Naive B cell (primary cell): ENCODE data around the gene SHISAL1. TPM values are rescaled to one million over a fixed set of nuclear protein-coding genes. Genes with fewer than 3 reads are reported as not detected.

Experiments used
- ATAC-seq, 2 donors: fragments of 150-1000 bp; cut with Tn5 transposase; 2 replicates each; pipeline ENCODE4 v1.10.0; 2021; ENCODE audit warnings: low read depth in 2 of 2, mild to moderate bottlenecking in 2 of 2, moderate library complexity in 2 of 2
- DNase-seq: peaks from one replicate; pipeline ENCODE4 v3.0.0; 2022
- H3K27ac Mint-ChIP-seq, 6 donors: one replicate each; pipeline ENCODE4 v1.8.0; 2020 to 2022; ENCODE audit warnings: mild to moderate bottlenecking in 6 of 6, mixed read lengths in 6 of 6, moderate library complexity in 5 of 6, inconsistent platforms in 2 of 6
- H3K27me3 Mint-ChIP-seq, 3 donors: one replicate each; pipeline ENCODE4 v1.8.0; 2021 to 2022; ENCODE audit warnings: mixed read lengths in 3 of 3, mild to moderate bottlenecking in 1 of 3
- H3K36me3 Mint-ChIP-seq, 2 donors: one replicate each; pipeline ENCODE4 v1.8.0; 2020 to 2022; ENCODE audit warnings: mixed read lengths in 2 of 2, inconsistent platforms in 1 of 2, mild to moderate bottlenecking in 1 of 2
- H3K4me1 Mint-ChIP-seq, 3 donors: one replicate each; pipeline ENCODE4 v1.8.0; 2020 to 2022; ENCODE audit warnings: mixed read lengths in 3 of 3, inconsistent platforms in 1 of 3, mild to moderate bottlenecking in 1 of 3, moderate library complexity in 1 of 3
- H3K4me3 Mint-ChIP-seq, 8 donors: one replicate each; pipeline ENCODE4 v1.8.0; 2020 to 2022; ENCODE audit warnings: mild to moderate bottlenecking in 8 of 8, mixed read lengths in 8 of 8, moderate library complexity in 8 of 8, inconsistent platforms in 2 of 8
- H3K9me3 Mint-ChIP-seq, 7 donors: one replicate each; pipeline ENCODE4 v1.8.0; 2020 to 2022; ENCODE audit warnings: mixed read lengths in 7 of 7, mild to moderate bottlenecking in 5 of 7, inconsistent platforms in 2 of 7, moderate library complexity in 1 of 7
- polyA plus RNA-seq, 6 donors: library from polyadenylated mRNA; unstranded; fragments of 300-500 nt; fragmentation: Illumina TruSeq; gene quantifications; one replicate each; pipeline ENCODE4 v1.2.3, GENCODE V29; 2021; ENCODE audit warnings: low read depth in 6 of 6

SHISAL1 gene
- polyA plus RNA-seq, 6 donors from 2014 or later: not detected

DNA sequence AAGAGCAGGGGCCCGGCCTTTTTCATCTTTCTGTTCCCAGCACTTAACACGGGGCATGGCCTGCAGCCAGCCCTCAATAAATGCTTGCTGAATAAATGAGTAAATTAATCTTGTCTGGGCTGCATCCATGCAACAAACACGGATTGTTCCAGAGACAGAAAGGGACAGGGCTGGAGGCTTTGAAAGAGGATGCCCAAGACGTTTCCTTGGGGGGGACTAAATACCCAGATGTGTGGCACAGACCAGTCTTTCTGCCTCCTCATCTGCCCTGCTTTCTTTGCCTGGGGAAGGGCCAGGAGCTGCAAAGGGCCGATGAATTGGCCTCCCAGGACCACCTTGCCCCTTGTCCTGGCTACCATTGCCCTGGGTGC, 40.4 kb downstream of the SHISAL1 start:
- DNase-seq (no peak), ATAC-seq (no peak)
- Mint-ChIP-seq H3K27me3 (peaks cover 8 to 27% (median 25%) of the 10 kb centered on the region in 3 donors), H3K4me3 (no peak overlapping the region), H3K9me3 (no peaks in the 10 kb centered on the region), H3K36me3 (no peaks in the 10 kb centered on the region), H3K27ac (peak overlapping the region in 1 of 6 donors; percentile 60), H3K4me1 (peaks cover 0 to 13% (median 12%) of the 10 kb centered on the region in 3 donors)

DNA sequence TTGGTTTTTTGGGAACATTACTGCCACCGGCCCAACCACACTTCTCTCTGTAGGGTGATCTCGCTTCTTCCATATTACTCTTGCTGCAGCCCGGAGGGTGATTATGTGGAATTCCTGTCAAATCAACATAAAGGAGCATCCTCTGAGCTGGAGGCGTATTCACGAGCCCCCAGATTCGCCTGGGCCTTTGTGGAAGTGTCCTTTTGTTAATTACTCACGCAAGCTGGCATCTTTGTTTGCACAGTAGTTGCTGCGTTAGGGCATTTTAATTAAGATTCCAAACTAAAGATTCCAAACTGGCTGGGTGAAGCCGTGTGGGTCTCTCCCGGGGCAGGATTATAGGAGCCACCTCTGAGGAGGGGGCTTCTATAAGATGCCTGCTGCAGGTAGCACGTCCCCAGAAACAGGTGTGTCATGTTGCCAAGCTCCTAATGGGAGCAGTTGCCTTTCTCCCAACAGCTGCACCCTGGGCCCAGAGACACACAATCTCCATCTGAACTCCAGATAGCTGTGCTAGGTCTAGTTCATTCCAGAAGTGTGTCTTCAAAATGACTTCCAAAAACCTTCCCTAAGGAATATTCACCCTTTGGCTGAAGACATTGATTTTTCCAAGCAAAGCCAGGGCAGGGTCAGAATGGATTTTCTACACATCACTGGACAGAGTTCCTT, 40.9 kb downstream of the SHISAL1 start:
- peaks cover 8 to 25% (median 25%) of the 10 kb centered on the region in 3 donors for H3K27me3 Mint-ChIP-seq
- H3K9me3 Mint-ChIP-seq: no peaks in the 10 kb centered on the region
- H3K4me1 Mint-ChIP-seq: peaks cover 0 to 13% (median 12%) of the 10 kb centered on the region in 3 donors
- H3K27ac Mint-ChIP-seq: peak overlapping the region in 1 of 6 donors; percentile 28
- no peak for DNase-seq
- H3K4me3 Mint-ChIP-seq: no peak overlapping the region
- ATAC-seq: no peak
- no peaks in the 10 kb centered on the region for H3K36me3 Mint-ChIP-seq

DNA sequence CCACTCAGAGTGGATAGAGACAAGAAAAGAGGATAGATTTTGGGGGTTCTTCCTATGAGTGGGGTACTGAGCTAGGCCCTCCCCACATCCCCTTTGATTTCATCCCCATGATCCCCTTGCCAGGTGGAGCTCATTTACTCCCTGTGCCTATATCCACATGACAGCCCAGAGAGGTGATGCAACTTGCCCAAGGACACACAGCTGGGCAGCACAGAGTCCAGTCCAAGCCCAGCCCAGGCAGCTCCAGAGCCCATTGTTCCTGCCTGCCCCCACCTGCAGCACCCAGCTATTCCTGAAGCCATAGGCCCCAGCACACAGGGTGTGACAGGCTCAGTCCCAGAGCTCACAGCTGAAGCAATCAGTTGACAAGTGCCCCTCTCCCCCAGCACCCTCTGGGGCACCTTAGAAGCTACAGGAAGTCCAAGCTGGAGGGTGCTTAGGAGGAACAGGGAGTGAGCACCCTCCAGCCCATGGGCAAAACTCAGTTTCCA, 41.7 kb downstream of the SHISAL1 start:
- H3K27ac Mint-ChIP-seq: no peak overlapping the region
- no peak for DNase-seq

DNA sequence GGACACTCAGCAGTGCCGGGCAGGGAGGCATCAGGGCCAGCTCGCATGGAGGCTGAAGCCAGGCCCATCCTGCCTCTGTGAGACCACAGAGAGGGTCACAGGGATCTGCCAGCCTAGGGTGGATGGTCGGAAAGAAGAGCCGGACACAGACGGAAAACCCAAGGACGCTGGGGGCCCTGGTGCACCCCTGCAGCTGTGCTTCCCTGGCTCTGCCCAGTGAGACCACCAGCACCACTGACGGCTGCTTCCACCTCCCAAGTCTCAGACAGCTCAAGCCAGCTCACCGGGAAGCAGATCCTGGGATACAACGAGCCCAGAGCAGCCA, 42.2 kb downstream of the SHISAL1 start:
- no peaks in the 10 kb centered on the region for H3K9me3 Mint-ChIP-seq
- no peaks in the 10 kb centered on the region for H3K36me3 Mint-ChIP-seq
- H3K4me1 Mint-ChIP-seq: peaks cover 0 to 13% (median 12%) of the 10 kb centered on the region in 3 donors
- no peak for DNase-seq
- H3K27ac Mint-ChIP-seq: peak overlapping the region in 1 of 6 donors; percentile 74
- no peak overlapping the region for H3K4me3 Mint-ChIP-seq
- H3K27me3 Mint-ChIP-seq: peaks cover 9 to 22% (median 13%) of the 10 kb centered on the region in 3 donors
- no peak for ATAC-seq

More for the DNA sequence above, 41.7 kb downstream of the SHISAL1 start:
- ATAC-seq: no peak
- Mint-ChIP-seq H3K27me3 (peaks cover 10 to 24% (median 18%) of the 10 kb centered on the region in 3 donors), H3K4me1 (peaks cover 0 to 13% (median 12%) of the 10 kb centered on the region in 3 donors), H3K4me3 (no peak overlapping the region), H3K9me3 (no peaks in the 10 kb centered on the region), H3K36me3 (no peaks in the 10 kb centered on the region)

DNA sequence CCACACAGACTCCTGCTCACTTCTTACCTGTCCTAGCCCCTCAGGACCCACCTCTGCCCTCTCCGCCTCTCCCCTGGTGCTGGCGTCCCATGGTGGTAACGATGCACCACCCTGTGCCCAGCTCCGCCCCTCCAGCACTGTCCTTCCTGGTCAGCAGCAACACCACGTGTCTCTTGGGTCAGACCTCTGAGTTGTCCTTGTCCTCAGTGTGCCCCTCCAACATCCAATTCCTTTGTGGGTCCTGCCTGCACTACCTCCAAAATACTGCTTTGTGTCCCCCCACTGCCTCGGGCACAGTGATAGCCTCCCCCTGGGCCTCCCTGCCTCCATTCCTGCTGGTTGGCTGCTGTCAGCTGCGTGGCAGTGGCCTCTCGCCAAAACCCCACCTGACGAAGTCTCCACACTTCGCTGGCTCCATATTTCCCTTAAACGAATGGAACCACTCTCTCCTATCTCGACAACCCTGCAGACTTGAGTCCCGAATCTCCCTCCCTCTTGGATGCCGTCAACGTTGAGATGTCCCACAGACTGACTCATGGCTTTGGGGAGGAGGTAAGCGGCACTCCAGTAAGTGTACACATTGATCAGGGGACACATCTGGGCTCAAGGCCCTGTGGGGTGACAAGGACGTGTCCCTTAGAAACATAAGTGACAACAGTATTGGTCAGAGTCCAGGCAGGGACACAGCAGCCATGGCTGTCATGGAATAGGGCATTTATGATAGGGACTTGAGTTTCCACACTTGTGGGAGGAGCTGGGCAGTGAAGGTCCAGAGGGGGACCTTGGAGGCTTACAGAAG, 42.8 kb downstream of the SHISAL1 start:
- H3K4me3 Mint-ChIP-seq: no peak overlapping the region
- H3K9me3 Mint-ChIP-seq: no peaks in the 10 kb centered on the region
- ATAC-seq (no peak), DNase-seq (no peak)
- peaks cover 9 to 22% (median 11%) of the 10 kb centered on the region in 3 donors for H3K27me3 Mint-ChIP-seq
- peak overlapping the region in 1 of 6 donors; percentile 74 for H3K27ac Mint-ChIP-seq
- H3K4me1 Mint-ChIP-seq: peaks cover 0 to 13% (median 12%) of the 10 kb centered on the region in 3 donors
- no peaks in the 10 kb centered on the region for H3K36me3 Mint-ChIP-seq

DNA sequence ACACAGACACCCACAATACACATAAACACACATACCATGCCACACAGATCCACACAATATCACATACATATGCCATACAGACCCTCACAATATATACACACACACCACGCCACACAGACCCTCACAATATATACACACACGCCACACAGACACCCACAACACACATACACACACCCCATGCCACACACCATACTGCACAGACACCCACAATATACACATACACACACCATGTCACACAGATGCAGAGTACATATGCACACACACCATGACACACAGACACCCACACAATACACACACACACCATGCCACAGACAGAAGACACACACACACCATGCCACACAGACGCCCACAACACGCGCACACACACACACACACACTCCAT, 43.6 kb downstream of the SHISAL1 start:
- H3K4me3 Mint-ChIP-seq: no peak overlapping the region

DNA sequence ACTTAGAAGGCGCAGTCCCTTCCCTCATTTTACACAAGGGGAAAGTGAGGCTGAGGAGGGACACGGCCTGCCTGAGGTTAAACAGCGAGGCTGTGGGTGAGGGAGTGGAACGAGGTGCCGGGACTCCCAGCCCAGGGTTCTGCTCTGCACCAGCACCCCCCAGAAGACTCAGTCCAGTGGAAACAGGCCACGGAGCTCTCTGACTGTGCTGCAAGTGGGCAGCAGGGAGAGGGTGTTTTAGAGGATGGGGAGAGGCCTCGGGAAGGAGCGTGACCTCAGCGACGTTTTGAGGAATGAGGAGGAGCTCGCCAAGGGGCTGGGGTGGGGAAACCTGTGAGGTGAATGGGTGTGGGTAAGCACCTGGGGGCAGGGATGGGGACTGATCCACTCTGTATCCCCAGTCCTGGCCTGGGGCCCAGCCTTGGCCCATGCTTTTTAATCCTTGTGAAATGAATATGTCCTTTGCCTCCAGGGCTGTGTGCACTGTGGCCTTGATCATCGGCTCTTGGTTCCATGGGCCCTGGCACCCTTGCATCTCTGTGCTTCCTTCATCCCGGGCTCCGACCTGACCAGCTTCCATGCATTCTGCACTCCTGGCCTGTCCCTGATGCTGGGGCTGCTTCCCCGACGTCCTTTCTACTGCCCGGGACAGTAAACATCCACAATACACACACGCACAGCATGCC, 44.2 kb downstream of the SHISAL1 start:
- Mint-ChIP-seq H3K27me3 (peaks cover 10 to 25% (median 11%) of the 10 kb centered on the region in 3 donors), H3K27ac (peak overlapping the region in 1 of 6 donors; percentile 77), H3K36me3 (no peaks in the 10 kb centered on the region), H3K4me3 (no peak overlapping the region), H3K4me1 (peaks cover 0 to 13% (median 10%) of the 10 kb centered on the region in 3 donors), H3K9me3 (no peaks in the 10 kb centered on the region)
- DNase-seq: no peak
- ATAC-seq: no peak

More for the DNA sequence above, 43.6 kb downstream of the SHISAL1 start:
- no peaks in the 10 kb centered on the region for H3K36me3 Mint-ChIP-seq
- no peak for ATAC-seq
- H3K4me1 Mint-ChIP-seq: peaks cover 0 to 13% (median 12%) of the 10 kb centered on the region in 3 donors
- H3K27ac Mint-ChIP-seq: no peak overlapping the region
- DNase-seq: no peak
- no peaks in the 10 kb centered on the region for H3K9me3 Mint-ChIP-seq
- H3K27me3 Mint-ChIP-seq: peaks cover 9 to 22% (median 11%) of the 10 kb centered on the region in 3 donors

DNA sequence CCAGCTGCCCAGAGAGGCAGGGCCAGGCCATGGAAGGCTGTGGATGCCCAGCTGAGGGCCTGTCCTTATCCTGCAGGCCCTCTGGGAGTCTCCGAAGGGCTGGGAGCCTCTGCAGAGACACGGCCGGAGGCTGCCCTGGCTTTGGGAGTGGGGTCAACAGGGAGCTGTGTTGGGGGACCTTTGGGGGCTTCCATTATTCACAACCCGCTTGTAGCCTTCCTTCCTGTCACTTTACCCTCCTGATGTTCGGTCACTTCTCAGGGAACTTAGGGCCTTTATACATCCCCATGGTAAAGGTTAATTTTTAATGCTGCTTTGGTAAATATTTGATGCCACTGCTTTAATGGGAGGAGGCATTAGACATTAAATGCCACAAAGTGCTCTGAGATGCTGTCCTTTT, 44.9 kb downstream of the SHISAL1 start:
- ATAC-seq: no peak
- Mint-ChIP-seq H3K27ac (peak overlapping the region in 1 of 6 donors; percentile 28), H3K27me3 (peaks cover 10 to 30% (median 11%) of the 10 kb centered on the region in 3 donors), H3K9me3 (no peaks in the 10 kb centered on the region), H3K4me1 (peaks cover 0 to 6% (median 5%) of the 10 kb centered on the region in 3 donors), H3K36me3 (no peaks in the 10 kb centered on the region), H3K4me3 (no peak overlapping the region)
- no peak for DNase-seq

DNA sequence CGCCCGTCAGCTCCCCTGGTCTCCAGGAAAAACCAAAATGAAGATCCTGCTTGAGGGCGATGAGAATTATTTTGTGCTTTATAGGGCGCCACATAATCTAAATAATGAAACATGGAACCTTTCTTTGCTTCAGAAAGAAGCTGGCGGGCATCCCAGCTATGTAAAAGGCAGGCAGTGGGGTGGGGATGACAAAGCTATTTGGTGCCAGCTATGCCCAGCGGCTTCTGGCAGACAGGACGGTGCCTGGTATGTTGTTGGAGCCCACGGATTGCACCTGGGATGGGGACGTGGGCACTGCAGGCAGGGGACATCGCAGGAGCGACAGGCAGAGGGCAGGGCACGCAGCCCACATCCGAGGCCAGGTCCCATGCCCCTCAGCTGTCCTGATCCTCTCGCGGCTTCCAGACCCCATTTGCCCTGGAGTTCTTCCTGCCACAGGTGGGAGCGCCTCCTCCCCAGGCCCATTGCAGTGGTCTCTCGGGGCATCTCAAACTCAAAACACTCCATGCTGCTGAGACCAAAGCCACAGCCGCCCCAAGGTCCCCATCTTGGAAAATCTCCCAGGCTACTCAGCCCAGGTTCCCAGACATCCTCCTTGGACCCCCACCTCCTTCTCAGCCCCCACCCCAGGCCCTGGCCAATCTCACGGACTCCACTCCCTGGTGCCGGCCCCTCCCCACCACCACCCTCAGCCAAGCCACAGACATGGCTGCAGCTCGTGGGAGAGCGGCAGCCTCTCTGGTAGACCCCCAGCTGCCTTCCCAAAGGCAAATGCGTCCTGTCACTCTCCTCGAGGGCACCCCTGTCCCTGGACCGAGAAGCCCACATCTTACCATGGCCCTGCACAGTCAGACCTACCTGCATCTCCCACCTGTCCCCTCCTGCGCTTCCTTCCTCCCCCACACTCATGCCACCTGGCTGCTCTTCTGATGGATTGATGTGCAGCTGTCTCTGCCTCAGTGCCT, 45.7 kb downstream of the SHISAL1 start:
- no peaks in the 10 kb centered on the region for H3K36me3 Mint-ChIP-seq
- H3K4me3 Mint-ChIP-seq: no peak overlapping the region
- no peaks in the 10 kb centered on the region for H3K9me3 Mint-ChIP-seq
- DNase-seq (no peak), ATAC-seq (no peak)
- peaks cover 10 to 30% (median 11%) of the 10 kb centered on the region in 3 donors for H3K27me3 Mint-ChIP-seq
- peaks cover 0 to 6% (median 0%) of the 10 kb centered on the region in 3 donors for H3K4me1 Mint-ChIP-seq
- no peak overlapping the region for H3K27ac Mint-ChIP-seq

DNA sequence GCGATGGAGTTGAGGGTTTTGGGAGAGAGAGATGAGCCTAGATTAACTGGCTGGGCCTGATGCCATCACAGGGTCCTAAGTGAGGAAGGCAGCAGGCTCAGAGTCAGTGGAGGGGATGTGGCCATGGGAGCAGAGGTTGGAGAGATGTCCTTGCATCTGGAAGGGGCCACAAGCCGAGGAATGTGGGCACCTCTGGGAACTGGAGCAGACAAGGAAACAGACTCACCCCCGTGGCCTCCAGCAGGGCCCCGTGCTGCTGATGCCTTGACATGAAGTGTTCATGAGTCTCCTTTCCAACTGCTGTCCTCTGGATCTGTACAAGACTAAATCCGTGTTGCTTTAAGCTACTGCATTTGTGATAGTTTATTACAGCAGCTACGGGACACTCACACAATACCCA, 49.2 kb downstream of the SHISAL1 start:
- Mint-ChIP-seq H3K4me3 (no peak overlapping the region), H3K4me1 (peaks cover 0 to 3% (median 0%) of the 10 kb centered on the region in 3 donors), H3K27ac (no peak overlapping the region), H3K27me3 (peaks cover 13 to 30% (median 17%) of the 10 kb centered on the region in 3 donors), H3K9me3 (no peaks in the 10 kb centered on the region), H3K36me3 (no peaks in the 10 kb centered on the region)
- no peak for DNase-seq
- ATAC-seq: no peak

DNA sequence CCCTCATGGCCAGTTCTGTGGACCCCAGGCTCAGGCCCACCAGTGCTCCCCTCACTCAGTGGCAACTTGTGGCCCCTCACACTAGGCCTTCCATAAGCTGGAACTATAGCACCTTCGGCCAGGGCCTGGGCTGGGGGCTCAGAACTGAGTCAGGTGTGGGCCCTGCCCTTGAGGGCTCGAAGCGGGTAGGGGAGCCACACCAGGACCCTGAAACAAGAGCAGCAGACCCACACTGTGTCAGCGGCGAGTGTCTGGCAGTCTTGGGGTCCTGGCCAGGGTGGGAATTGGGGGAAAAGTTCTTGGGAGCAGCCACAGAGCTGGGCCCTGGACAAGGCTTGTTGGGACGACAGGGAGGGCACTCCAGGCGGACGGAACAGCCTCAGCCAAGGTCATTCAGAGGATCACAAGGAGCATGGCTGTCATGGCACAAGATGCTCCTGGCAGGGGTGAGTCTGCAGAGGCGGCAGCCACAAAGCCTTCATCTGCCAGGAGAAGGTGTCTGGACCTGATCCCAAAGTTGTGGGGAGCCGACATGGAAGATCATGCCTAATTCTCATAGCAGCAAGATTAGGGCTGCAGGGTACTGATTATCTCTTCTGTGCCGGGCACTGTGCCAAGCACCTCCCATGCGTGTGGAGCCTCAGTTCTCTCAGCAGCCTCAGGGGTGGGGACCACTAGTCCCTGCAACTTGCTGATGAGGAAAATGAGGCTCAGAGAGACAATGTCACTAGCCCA, 50.7 kb downstream of the SHISAL1 start:
- H3K4me3 Mint-ChIP-seq: peak overlapping the region in 1 of 8 donors; percentile 71
- H3K36me3 Mint-ChIP-seq: no peaks in the 10 kb centered on the region
- H3K4me1 Mint-ChIP-seq: no peaks in the 10 kb centered on the region
- DNase-seq: no peak
- peaks cover 0 to 2% (median 0%) of the 10 kb centered on the region in 7 donors for H3K9me3 Mint-ChIP-seq
- peaks cover 19 to 22% (median 20%) of the 10 kb centered on the region in 3 donors for H3K27me3 Mint-ChIP-seq
- no peak for ATAC-seq
- no peak overlapping the region for H3K27ac Mint-ChIP-seq
